Measurements from ENCODE around the gene CDH13.

CDH13 gene

DNA sequence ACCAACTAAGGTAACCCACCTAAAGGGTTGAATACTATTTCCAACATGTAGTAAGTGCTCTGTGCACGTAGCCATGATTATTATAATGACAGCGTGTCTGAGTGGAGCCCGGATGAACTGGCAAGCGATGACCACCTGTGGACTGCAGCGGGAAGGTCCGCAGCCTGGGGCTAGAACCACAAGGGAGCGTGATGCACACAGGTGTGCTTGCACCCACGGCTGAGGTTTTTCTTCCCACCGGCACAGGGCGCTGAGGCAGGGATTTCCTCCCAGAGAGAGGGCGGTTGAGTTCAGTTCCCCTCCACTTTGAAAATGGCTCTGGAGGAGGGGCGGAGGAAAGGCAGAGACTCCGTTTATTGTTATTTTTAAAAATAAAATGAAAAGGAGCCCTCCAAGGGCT is 959.3 kb downstream of the CDH13 start:
- H3K36me3 ChIP-seq (ENCODE audit: control insufficient read depth, insufficient read depth, low read length): no peaks in the 10 kb centered on the region
- H3K9ac ChIP-seq (ENCODE audit: low read length): no peak overlapping the region
- H3K27ac ChIP-seq (ENCODE audit: low read depth, low read length): no peak overlapping the region
- peaks cover 22% of the 10 kb centered on the region for H3K4me1 ChIP-seq (ENCODE audit: control insufficient read depth, insufficient read depth, low read length)
- no peak overlapping the region for H3K4me3 ChIP-seq (ENCODE audit: low read depth, low read length)
- no peaks in the 10 kb centered on the region for H3K27me3 ChIP-seq (ENCODE audit: control insufficient read depth, insufficient read depth, low read length)
- H3K9me3 ChIP-seq (ENCODE audit: control insufficient read depth, insufficient read depth, low read depth, low read length): no peaks in the 10 kb centered on the region

DNA sequence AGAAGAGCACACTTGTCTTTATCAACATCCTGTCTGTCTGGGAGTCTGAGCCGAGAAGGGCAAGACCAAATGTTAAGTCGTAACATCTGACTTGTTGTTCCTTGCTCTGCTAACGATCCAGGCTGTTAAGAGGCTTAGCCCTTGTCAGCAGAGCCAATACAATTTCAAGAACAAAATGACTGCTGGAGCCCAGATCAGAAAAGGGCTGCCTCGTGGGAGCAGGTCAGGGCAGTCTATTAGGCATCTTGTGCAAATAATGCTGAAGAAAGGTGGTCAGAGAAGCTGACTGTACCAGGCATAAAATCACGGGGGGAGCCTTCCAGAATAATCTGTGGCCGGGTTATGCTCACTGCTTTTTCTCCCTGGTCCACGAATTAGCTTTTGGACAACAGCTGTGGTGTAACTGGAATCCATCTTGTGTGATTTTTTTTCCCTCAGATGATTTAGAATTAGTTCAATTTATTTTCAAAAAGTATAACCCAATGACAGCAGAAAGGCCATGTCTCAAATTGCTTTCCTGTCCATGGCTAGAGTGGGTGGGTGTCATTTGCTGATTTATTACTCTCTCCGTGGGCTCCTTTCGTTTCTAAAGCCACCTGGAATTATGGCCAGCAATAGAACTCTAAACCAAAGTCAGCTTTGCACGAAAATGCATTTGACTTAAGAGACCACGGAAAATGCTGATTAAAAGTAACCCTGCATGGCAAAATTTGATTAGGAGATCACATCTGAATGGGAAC is 959.9 kb downstream of the CDH13 start:
- Histone ChIP-seq H3K4me1 (ENCODE audit: control insufficient read depth, insufficient read depth, low read length) (peaks cover 22% of the 10 kb centered on the region), H3K36me3 (ENCODE audit: control insufficient read depth, insufficient read depth, low read length) (no peaks in the 10 kb centered on the region), H3K9me3 (ENCODE audit: control insufficient read depth, insufficient read depth, low read depth, low read length) (no peaks in the 10 kb centered on the region), H3K9ac (ENCODE audit: low read length) (no peak overlapping the region), H3K27me3 (ENCODE audit: control insufficient read depth, insufficient read depth, low read length) (no peaks in the 10 kb centered on the region), H3K4me3 (ENCODE audit: low read depth, low read length) (no peak overlapping the region), H3K27ac (ENCODE audit: low read depth, low read length) (no peak overlapping the region)

DNA sequence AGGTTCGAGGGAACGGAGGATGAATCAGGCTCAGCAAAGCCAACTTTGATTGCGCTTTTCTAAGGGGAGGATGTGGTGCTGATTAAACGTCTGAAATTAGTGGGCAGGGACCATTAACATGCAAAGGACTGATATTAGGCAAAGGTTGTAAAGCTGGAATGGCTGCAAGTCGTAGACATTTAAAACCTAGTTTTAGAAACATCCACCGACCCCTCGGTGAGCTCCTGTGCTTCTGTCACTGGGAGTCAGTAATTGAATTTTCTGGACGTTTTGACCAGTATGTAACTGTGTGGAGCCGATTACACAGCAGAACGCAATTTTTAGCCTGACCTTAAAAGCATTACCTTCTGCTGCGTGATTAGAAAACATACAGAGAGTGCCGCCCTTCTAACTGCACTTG is 960.4 kb downstream of the CDH13 start:
- Histone ChIP-seq H3K27me3 (ENCODE audit: control insufficient read depth, insufficient read depth, low read length) (no peaks in the 10 kb centered on the region), H3K9me3 (ENCODE audit: control insufficient read depth, insufficient read depth, low read depth, low read length) (no peaks in the 10 kb centered on the region), H3K9ac (ENCODE audit: low read length) (no peak overlapping the region), H3K4me3 (ENCODE audit: low read depth, low read length) (no peak overlapping the region), H3K4me1 (ENCODE audit: control insufficient read depth, insufficient read depth, low read length) (peaks cover 18% of the 10 kb centered on the region), H3K36me3 (ENCODE audit: control insufficient read depth, insufficient read depth, low read length) (no peaks in the 10 kb centered on the region), H3K27ac (ENCODE audit: low read depth, low read length) (no peak overlapping the region)

DNA sequence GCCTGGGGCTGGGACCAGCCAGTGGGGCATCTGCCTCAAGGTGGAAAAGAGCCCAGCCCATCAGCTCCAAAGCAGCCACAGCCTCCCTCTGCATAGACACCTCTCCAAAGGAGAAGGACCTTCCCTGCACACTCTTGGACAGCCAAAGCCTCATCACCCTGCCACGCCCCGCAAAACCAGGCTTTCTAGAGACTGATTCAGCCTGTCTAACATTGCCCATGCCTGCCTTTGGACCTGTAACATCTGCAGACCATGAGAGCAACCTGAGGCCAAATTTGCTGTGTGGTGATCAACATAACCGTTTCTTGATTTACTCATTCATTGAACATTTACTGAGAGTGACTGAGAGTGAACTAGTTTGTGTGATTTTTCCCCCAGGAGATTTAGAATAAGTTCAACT is 961.3 kb downstream of the CDH13 start:
- no peaks in the 10 kb centered on the region for H3K27me3 ChIP-seq (ENCODE audit: control insufficient read depth, insufficient read depth, low read length)
- no peak overlapping the region for H3K27ac ChIP-seq (ENCODE audit: low read depth, low read length)
- H3K9me3 ChIP-seq (ENCODE audit: control insufficient read depth, insufficient read depth, low read depth, low read length): no peaks in the 10 kb centered on the region
- H3K36me3 ChIP-seq (ENCODE audit: control insufficient read depth, insufficient read depth, low read length): no peaks in the 10 kb centered on the region
- no peak overlapping the region for H3K9ac ChIP-seq (ENCODE audit: low read length)
- H3K4me1 ChIP-seq (ENCODE audit: control insufficient read depth, insufficient read depth, low read length): peaks cover 10% of the 10 kb centered on the region; the same call in 1 of the 2 replicates
- H3K4me3 ChIP-seq (ENCODE audit: low read depth, low read length): no peak overlapping the region

DNA sequence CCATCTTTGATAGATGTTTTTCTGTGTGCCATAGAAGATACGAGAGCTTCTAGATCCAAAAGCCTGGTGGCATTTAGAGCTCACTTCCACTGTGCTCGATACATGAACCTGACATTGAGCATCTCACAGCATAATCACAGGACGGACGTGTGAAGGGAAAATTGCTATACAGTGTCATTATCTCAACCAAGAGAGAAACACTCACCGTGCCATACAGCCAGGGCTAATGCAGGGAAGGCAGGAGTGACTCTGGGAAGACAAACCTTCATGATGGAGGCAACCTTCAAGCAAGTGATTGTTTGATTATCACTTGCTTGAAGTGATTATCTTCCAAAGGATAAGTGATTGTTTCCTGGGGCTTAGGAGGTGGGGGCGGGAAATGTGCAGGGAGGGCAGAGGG is 962.8 kb downstream of the CDH13 start:
- Histone ChIP-seq H3K36me3 (ENCODE audit: control insufficient read depth, insufficient read depth, low read length) (no peaks in the 10 kb centered on the region), H3K9me3 (ENCODE audit: control insufficient read depth, insufficient read depth, low read depth, low read length) (no peaks in the 10 kb centered on the region), H3K9ac (ENCODE audit: low read length) (no peak overlapping the region), H3K4me3 (ENCODE audit: low read depth, low read length) (no peak overlapping the region), H3K27me3 (ENCODE audit: control insufficient read depth, insufficient read depth, low read length) (no peaks in the 10 kb centered on the region), H3K27ac (ENCODE audit: low read depth, low read length) (no peak overlapping the region), H3K4me1 (ENCODE audit: control insufficient read depth, insufficient read depth, low read length) (peaks cover 10% of the 10 kb centered on the region; the same call in 1 of the 2 replicates)

DNA sequence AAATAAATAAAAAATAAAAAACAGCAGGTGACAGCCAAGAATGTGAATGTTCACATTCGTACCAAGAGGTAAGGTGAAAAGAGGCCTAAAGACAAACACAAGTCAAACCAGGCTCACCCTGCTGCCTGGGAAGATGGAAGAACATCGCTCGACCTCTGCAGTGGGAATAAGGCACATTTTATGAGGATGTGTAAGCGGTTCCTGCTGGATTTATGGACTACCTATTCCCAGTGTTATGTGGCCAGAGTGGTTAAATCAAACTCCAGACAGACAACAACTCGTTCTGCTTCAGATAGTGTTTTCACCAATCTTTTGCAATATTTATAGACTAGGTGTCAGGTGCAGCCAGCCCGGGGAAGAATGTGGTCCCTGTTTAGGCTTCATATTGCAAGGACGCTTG is 966.0 kb downstream of the CDH13 start:
- Histone ChIP-seq H3K9me3 (ENCODE audit: control insufficient read depth, insufficient read depth, low read depth, low read length) (no peaks in the 10 kb centered on the region), H3K27ac (ENCODE audit: low read depth, low read length) (no peak overlapping the region), H3K27me3 (ENCODE audit: control insufficient read depth, insufficient read depth, low read length) (no peaks in the 10 kb centered on the region), H3K4me1 (ENCODE audit: control insufficient read depth, insufficient read depth, low read length) (no peaks in the 10 kb centered on the region), H3K4me3 (ENCODE audit: low read depth, low read length) (no peak overlapping the region), H3K9ac (ENCODE audit: low read length) (no peak overlapping the region), H3K36me3 (ENCODE audit: control insufficient read depth, insufficient read depth, low read length) (no peaks in the 10 kb centered on the region)

DNA sequence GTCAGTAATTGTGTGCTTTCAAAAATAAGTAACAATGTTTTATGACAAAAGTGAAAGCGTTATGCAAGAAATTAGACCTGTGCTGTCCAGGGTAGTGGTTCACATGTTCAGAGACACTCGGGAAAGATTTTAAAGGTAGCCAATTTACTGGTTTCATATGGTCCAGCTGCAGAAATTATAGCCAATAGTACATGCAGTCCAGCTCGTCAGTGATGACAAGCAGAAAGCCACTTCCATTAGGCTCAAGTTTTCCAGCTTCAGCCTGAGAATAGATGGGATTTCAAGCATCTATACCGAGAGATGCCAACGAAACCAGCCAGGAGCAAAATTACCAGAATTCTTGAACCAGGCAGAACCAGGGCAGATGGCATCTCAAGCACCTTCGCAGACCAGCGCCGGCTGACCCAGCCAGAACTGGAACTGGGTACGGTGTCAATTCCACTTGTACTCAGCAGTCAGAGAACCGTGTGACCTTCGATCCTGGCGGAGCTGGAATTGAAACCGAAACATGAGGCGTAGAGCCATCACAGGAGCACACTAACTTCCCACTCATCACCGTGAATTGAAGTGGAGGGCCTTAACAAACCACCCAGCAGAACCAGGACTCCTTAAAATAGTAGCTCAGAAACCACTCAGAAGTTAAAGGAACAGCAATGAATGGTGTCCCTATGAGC is 973.2 kb downstream of the CDH13 start:
- H3K4me3 ChIP-seq (ENCODE audit: low read depth, low read length): no peak overlapping the region
- no peaks in the 10 kb centered on the region for H3K36me3 ChIP-seq (ENCODE audit: control insufficient read depth, insufficient read depth, low read length)
- H3K9me3 ChIP-seq (ENCODE audit: control insufficient read depth, insufficient read depth, low read depth, low read length): no peaks in the 10 kb centered on the region
- H3K27me3 ChIP-seq (ENCODE audit: control insufficient read depth, insufficient read depth, low read length): no peaks in the 10 kb centered on the region
- H3K9ac ChIP-seq (ENCODE audit: low read length): no peak overlapping the region
- peaks cover 22% of the 10 kb centered on the region for H3K4me1 ChIP-seq (ENCODE audit: control insufficient read depth, insufficient read depth, low read length)
- H3K27ac ChIP-seq (ENCODE audit: low read depth, low read length): no peak overlapping the region

DNA sequence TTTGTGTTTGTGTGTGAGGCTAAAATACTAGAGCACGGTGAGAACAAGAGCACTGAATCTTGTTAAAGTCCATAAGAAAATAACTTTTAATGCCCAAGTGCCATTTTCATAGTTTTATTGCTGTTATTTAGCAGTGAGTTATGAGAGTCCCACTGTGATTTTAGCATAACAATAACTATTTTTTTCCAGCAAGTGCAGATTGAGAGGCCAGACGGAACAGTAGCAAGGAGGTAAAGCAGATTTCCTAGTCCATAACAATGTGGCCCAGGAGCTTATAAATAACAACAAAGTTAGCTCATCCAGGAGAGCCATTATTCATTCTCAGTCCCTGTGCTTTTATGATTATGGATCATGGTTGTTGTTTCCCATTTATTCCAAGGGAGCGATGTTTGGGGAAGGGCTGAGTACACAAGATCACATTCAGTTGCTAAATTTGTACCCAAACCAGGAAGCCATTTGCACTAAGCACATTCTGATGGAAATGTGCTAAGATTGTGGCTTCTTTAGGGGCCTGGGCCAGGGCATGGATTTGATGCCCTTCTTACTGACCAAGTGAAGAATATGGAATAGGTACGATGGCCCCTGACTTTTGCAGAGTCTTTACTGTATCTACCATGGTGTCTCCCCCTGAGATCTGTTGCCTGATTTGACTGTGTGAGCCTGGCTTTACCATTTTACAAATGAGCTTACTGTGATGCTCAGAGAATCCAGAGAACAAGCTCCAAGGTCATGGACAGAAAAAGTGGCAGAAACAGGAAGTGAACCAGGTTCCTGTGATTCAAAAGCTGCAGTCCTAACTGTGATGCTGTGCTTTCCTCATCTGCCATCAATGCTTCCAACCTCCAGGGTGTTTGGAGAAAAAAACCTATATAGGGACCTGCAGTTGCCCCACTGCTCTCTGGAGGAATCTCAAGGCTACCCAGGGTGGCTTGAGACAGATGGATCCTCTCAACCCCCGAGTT is 976.3 kb downstream of the CDH13 start:
- Histone ChIP-seq H3K9me3 (ENCODE audit: control insufficient read depth, insufficient read depth, low read depth, low read length) (no peaks in the 10 kb centered on the region), H3K9ac (ENCODE audit: low read length) (no peak overlapping the region), H3K36me3 (ENCODE audit: control insufficient read depth, insufficient read depth, low read length) (no peaks in the 10 kb centered on the region), H3K4me1 (ENCODE audit: control insufficient read depth, insufficient read depth, low read length) (peaks cover 22% of the 10 kb centered on the region), H3K4me3 (ENCODE audit: low read depth, low read length) (0 out of 2 replicates have a peak overlapping the region, but pooled peaks have one; percentile 29), H3K27me3 (ENCODE audit: control insufficient read depth, insufficient read depth, low read length) (no peaks in the 10 kb centered on the region), H3K27ac (ENCODE audit: low read depth, low read length) (peak overlapping the region; percentile 48)

DNA sequence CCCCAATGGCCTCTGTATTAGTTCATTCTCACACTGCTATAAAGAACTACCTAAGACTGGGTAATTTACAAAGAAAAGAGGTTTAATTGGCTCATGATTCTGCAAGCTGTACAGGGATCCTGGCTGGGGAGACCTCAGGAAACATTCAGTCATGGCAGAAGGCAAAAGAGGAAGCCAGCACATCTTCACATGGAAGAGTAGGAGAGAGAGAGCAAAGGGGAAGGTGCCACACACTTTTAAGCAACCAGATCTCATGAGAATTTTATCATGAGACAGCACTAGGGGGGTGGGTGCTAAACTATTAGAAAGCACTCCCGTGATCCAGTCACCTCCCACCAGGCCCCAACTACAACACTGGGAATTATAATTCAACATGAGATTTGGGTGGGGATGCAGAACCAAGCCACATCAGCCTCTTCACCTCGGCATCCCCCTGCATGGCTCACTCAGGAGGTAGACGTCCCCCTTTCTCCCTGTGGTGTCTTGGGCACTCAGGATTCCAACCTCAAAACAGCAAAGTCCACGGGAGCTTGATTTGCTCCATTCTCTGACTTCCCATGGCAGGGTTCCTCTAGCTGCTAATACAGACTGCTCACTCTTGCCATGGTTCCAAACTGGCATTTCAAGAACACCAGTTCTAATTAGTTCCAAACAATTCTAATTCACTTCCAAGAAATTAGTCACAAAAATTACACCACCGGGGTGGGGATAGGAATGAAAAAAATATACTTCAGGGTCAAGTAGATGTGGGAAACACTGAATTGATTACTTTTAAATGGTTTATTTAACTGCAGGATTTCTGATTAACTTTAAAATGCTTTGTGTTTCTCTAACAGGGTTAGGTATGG is 977.2 kb downstream of the CDH13 start:
- Histone ChIP-seq H3K27ac (ENCODE audit: low read depth, low read length) (peak overlapping the region; percentile 30; the same call in 1 of the 2 replicates), H3K9me3 (ENCODE audit: control insufficient read depth, insufficient read depth, low read depth, low read length) (no peaks in the 10 kb centered on the region), H3K36me3 (ENCODE audit: control insufficient read depth, insufficient read depth, low read length) (no peaks in the 10 kb centered on the region), H3K27me3 (ENCODE audit: control insufficient read depth, insufficient read depth, low read length) (no peaks in the 10 kb centered on the region), H3K4me3 (ENCODE audit: low read depth, low read length) (no peak overlapping the region), H3K4me1 (ENCODE audit: control insufficient read depth, insufficient read depth, low read length) (peaks cover 22% of the 10 kb centered on the region), H3K9ac (ENCODE audit: low read length) (no peak overlapping the region)

DNA sequence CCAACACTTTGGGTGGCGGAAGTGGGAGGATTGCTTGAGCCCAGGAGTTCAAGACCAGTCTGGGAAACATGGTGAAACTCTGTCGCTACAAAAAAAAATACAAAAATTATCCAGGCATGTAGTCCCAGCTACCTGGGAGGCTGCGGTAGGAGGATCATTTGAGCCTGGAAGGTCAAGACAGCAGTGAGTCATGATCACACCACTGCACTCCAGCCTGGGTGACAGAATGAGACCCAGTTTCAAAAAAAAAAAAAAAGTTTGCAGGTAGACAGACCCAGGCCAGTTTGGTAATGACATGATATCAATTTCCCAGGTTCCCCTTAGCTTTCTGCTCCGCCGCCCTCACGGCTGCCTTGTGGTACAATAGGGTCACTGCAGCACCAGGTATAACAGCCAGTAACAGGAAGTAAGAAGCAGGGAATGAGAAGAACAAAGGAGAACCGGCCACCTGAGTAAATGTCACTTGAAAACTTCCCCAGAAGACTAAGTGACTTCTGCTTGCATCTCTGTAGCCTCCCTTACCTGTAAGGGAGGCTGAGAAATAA is 979.8 kb downstream of the CDH13 start:
- Histone ChIP-seq H3K36me3 (ENCODE audit: control insufficient read depth, insufficient read depth, low read length) (no peaks in the 10 kb centered on the region), H3K27me3 (ENCODE audit: control insufficient read depth, insufficient read depth, low read length) (no peaks in the 10 kb centered on the region)

More for the DNA sequence above, 979.8 kb downstream of the CDH13 start:
- Histone ChIP-seq H3K9me3 (ENCODE audit: control insufficient read depth, insufficient read depth, low read depth, low read length) (0 out of 2 replicates have a peak, but pooled peaks cover 2% of the 10 kb centered on the region), H3K4me3 (ENCODE audit: low read depth, low read length) (no peak overlapping the region), H3K27ac (ENCODE audit: low read depth, low read length) (no peak overlapping the region), H3K4me1 (ENCODE audit: control insufficient read depth, insufficient read depth, low read length) (peaks cover 22% of the 10 kb centered on the region), H3K9ac (ENCODE audit: low read length) (no peak overlapping the region)
